Tibial nerve (tissue), 4 donors: ENCODE results near the gene CCR4.

Source experiments
- CTCF ChIP-seq, 5 experiments: fragments of 200-600 bp in 3 of 5; fragments of 450-650 bp in 2 of 5; sonication (generic) in 3 of 5; IDR thresholded peaks; one replicate each; pipeline ENCODE4 v1.5.1; 2016 to 2019; ENCODE audit warnings: antibody characterized with exemption in 5 of 5, mild to moderate bottlenecking in 3 of 5, moderate library complexity in 2 of 5
- EP300 ChIP-seq, 2 donors: sonication (generic); formaldehyde crosslinking; IDR thresholded peaks; one replicate each; pipeline ENCODE4 v1.6.1; 2017; ENCODE audit warnings: antibody characterized with exemption in 2 of 2, mild to moderate bottlenecking in 1 of 2
- POLR2A ChIP-seq, 2 donors: fragments of 450-650 bp; IDR thresholded peaks; one replicate each; pipeline ENCODE4 v1.6.1; 2017; ENCODE audit warnings: antibody characterized with exemption in 2 of 2, mild to moderate bottlenecking in 2 of 2, moderate library complexity in 2 of 2

- no peak for TF ChIP-seq CTCF (IDR thresholded peaks at IDR 0.05)
- TF ChIP-seq EP300 (IDR thresholded peaks at IDR 0.05) = no peak
- TF ChIP-seq POLR2A (IDR thresholded peaks at IDR 0.05) = no peak
Measured at GRCh38 chr3:32978331-32978730, 26.9 kb downstream of the CCR4 start.
